ENCODE data around the gene WDR88. TPM values are rescaled to one million over a fixed set of nuclear protein-coding genes. Genes with fewer than 3 reads are reported as not detected.

Gene WDR88
- total RNA-seq, 4 donors from 2014 or later, result not detected

- intact Hi-C loops (cut with DNase I; ENCODE audit: low total_unique reads), result no loop called here
- in situ Hi-C loops (cut with MboI; ENCODE audit: low pct_ligation_motif_present in 1 of 4, low pct_unique_long_range_greater_than_20kb in 1 of 4, low sequenced_read_pairs in 3 of 4), result loop anchor here in 2 of 4 donors (25.0 kb wide), 1 partner anchor 123 kb away; no protein-coding TSS in a partner anchor
- no peaks in the 10 kb centered on the region for H3K4me1 ChIP-seq
- H3K27ac ChIP-seq, result no peak overlapping the region
- no peaks in the 10 kb centered on the region for H3K9me3 ChIP-seq
- TF ChIP-seq, protein P1, sequence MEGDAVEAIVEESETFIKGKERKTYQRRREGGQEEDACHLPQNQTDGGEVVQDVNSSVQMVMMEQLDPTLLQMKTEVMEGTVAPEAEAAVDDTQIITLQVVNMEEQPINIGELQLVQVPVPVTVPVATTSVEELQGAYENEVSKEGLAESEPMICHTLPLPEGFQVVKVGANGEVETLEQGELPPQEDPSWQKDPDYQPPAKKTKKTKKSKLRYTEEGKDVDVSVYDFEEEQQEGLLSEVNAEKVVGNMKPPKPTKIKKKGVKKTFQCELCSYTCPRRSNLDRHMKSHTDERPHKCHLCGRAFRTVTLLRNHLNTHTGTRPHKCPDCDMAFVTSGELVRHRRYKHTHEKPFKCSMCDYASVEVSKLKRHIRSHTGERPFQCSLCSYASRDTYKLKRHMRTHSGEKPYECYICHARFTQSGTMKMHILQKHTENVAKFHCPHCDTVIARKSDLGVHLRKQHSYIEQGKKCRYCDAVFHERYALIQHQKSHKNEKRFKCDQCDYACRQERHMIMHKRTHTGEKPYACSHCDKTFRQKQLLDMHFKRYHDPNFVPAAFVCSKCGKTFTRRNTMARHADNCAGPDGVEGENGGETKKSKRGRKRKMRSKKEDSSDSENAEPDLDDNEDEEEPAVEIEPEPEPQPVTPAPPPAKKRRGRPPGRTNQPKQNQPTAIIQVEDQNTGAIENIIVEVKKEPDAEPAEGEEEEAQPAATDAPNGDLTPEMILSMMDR (IDR thresholded peaks at IDR 0.05), result no peak
- TF ChIP-seq POLR2AphosphoS5 (IDR thresholded peaks at IDR 0.05) (no peak), EP300 (IDR thresholded peaks at IDR 0.05; ENCODE audit: low read depth) (no peak), POLR2A (IDR thresholded peaks at IDR 0.05) (no peak)
- peaks cover 0 to 72% (median 25%) of the 10 kb centered on the region in 4 donors for H3K36me3 ChIP-seq
- no peak for DNase-seq
- H3K4me3 ChIP-seq, result no peak overlapping the region
- WGBS, 2 donors (ENCODE audit: low coverage in 1 of 2), result 83 to 86% methylated on average over 6 to 9 of the region's 9 CpGs
- H3K27me3 ChIP-seq, result no peaks in the 10 kb centered on the region
These were observed 21.6 kb upstream of the WDR88 start for GRCh38 chr19:33110137-33110910.

DNA sequence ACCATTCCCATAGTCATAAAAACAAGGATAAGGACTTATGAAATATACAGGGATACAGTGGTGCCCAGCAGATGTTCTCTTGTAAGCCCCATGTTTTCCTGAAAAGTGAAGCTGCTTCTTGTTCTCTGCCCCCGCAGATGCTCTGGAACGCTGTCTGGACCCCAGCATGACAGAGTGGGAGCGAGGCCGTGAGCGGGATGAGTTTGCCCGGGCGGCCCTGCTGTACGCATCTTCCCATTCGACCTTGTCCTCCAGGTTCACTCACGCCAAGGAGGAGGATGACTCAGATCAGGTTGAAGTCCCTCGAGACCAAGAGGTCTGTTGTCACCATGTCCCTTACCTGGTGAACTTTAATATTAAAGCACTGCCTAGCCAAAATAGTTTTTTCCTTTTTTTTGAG is 20.3 kb upstream of the WDR88 start:
- 87% methylated on average over 11 of the region's 11 CpGs; no CpG with 5 or more reads in 1 of the 2 donors for WGBS, 2 donors (ENCODE audit: low coverage in 1 of 2)
- H3K4me3 ChIP-seq, result no peak overlapping the region
- intact Hi-C loops (cut with DNase I; ENCODE audit: low total_unique reads) (no loop called here), in situ Hi-C loops (cut with MboI; ENCODE audit: low pct_ligation_motif_present in 1 of 4, low pct_unique_long_range_greater_than_20kb in 1 of 4, low sequenced_read_pairs in 3 of 4) (loop anchor here in 2 of 4 donors (25.0 kb wide), 1 partner anchor 124 kb away; no protein-coding TSS in a partner anchor)
- H3K27me3 ChIP-seq, result no peaks in the 10 kb centered on the region
- H3K4me1 ChIP-seq, result no peaks in the 10 kb centered on the region
- no peaks in the 10 kb centered on the region for H3K9me3 ChIP-seq
- peaks cover 0 to 79% (median 29%) of the 10 kb centered on the region in 4 donors for H3K36me3 ChIP-seq
- no peak for DNase-seq
- no peak for TF ChIP-seq POLR2AphosphoS5 (IDR thresholded peaks at IDR 0.05)
- TF ChIP-seq, protein P1 (IDR thresholded peaks at IDR 0.05), result no peak
- no peak for TF ChIP-seq POLR2A (IDR thresholded peaks at IDR 0.05)
- no peak for TF ChIP-seq EP300 (IDR thresholded peaks at IDR 0.05; ENCODE audit: low read depth)
- H3K27ac ChIP-seq, result no peak overlapping the region

DNA sequence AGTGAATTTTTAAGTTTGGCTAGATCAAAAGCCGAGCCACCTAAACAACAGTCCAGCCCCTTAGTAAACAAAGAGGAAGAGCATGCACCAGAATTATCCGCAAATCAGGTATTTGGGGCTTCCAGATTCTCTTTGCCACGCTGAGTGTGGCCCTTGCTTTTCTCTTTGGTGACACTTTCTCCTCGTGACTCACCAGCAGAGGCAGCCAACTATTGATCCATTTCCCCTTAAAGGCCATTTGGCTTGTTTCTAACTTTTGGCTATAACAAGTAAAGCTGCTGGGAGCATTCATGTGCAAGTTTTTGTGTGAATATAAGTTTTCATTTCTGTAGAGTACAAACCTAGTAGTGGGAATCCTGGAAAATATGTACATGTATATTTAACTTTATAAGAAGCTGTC is 17.6 kb upstream of the WDR88 start:
- H3K27ac ChIP-seq, result no peak overlapping the region
- TF ChIP-seq, protein P1 (IDR thresholded peaks at IDR 0.05), result no peak
- TF ChIP-seq POLR2AphosphoS5 (IDR thresholded peaks at IDR 0.05), result no peak
- TF ChIP-seq EP300 (IDR thresholded peaks at IDR 0.05; ENCODE audit: low read depth), result no peak
- TF ChIP-seq POLR2A (IDR thresholded peaks at IDR 0.05), result no peak
- peaks cover 0 to 73% (median 33%) of the 10 kb centered on the region in 4 donors for H3K36me3 ChIP-seq
- H3K9me3 ChIP-seq, result no peaks in the 10 kb centered on the region
- no peaks in the 10 kb centered on the region for H3K4me1 ChIP-seq
- no peaks in the 10 kb centered on the region for H3K27me3 ChIP-seq
- in situ Hi-C loops (cut with MboI; ENCODE audit: low pct_ligation_motif_present in 1 of 4, low pct_unique_long_range_greater_than_20kb in 1 of 4, low sequenced_read_pairs in 3 of 4), result loop anchor here in 2 of 4 donors (25.0 kb wide), 1 partner anchor 127 kb away; no protein-coding TSS in a partner anchor
- intact Hi-C loops (cut with DNase I; ENCODE audit: low total_unique reads), result no loop called here
- H3K4me3 ChIP-seq, result no peak overlapping the region
- 78 to 91% methylated on average over 3 to 4 of the region's 4 CpGs for WGBS, 2 donors (ENCODE audit: low coverage in 1 of 2)
- DNase-seq, result no peak

DNA sequence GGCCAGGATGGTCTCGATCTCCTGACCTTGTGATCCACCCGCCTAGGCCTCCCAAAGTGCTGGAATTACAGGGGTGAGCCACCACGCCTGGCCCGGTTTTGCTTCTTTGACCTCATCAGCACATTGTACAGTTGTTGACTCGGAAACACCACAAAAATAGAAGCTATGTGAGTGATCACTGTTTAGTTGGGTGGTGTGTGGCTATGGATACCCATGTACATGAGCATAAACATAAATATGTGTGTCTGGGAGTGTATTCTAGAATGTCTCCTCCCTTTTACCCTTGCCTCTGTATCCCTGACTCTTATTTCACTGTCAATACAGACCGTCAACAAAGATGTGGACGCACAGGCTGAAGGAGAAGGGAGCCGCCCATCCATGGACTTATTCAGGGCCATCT is 14.4 kb upstream of the WDR88 start:
- no peak for DNase-seq
- no peak overlapping the region for H3K4me3 ChIP-seq
- no peaks in the 10 kb centered on the region for H3K9me3 ChIP-seq
- H3K36me3 ChIP-seq, result peaks cover 0 to 59% (median 23%) of the 10 kb centered on the region in 4 donors
- no peak overlapping the region for H3K27ac ChIP-seq
- intact Hi-C loops (cut with DNase I; ENCODE audit: low total_unique reads) (no loop called here), in situ Hi-C loops (cut with MboI; ENCODE audit: low pct_ligation_motif_present in 1 of 4, low pct_unique_long_range_greater_than_20kb in 1 of 4, low sequenced_read_pairs in 3 of 4) (loop anchor here in 2 of 4 donors (25.0 kb wide), 1 partner anchor 130 kb away; no protein-coding TSS in a partner anchor)
- no peaks in the 10 kb centered on the region for H3K27me3 ChIP-seq
- 89% methylated on average over 8 of the region's 8 CpGs; no CpG with 5 or more reads in 1 of the 2 donors for WGBS, 2 donors (ENCODE audit: low coverage in 1 of 2)
- H3K4me1 ChIP-seq, result no peaks in the 10 kb centered on the region
- no peak for TF ChIP-seq EP300 (IDR thresholded peaks at IDR 0.05; ENCODE audit: low read depth)
- TF ChIP-seq POLR2A (IDR thresholded peaks at IDR 0.05), result no peak
- TF ChIP-seq, protein P1 (IDR thresholded peaks at IDR 0.05), result no peak
- TF ChIP-seq POLR2AphosphoS5 (IDR thresholded peaks at IDR 0.05), result no peak

Measured in transverse colon (tissue), 4 donors.